NT2/D1 (cell line): ENCODE measurements around the gene PAOX.

Source experiments
- SUZ12 ChIP-seq: IDR thresholded peaks from 2 replicates; pipeline ENCODE4 v1.6.1; 2011; ENCODE audit not compliant: insufficient read length, insufficient read depth; ENCODE audit errors: extremely low read depth
- YY1 ChIP-seq: IDR thresholded peaks from 2 replicates; pipeline ENCODE4 v1.6.1; 2011; ENCODE audit not compliant: insufficient read length, insufficient read depth
- ZNF274 ChIP-seq: IDR thresholded peaks from 2 replicates; pipeline ENCODE4 v1.6.1; 2011; ENCODE audit warnings: mild to moderate bottlenecking, low read depth, low read length

- TF ChIP-seq YY1 (no peak), ZNF274 (no peak), SUZ12 (no peak)
Observed at GRCh38 chr10:133379152-133379800, at the start of gene PAOX.
